Right kidney (tissue), 1 donor: ENCODE data around the gene NRCAM.

Experiments
- DNase-seq: peaks from one replicate; pipeline ENCODE4 v3.0.0-alpha.2; 2016

Gene NRCAM

GRCh38 chr7:108244110-108244509 lies 212.1 kb downstream of the NRCAM start:
- no peak for DNase-seq

GRCh38 chr7:108239501-108240225 lies 216.6 kb downstream of the NRCAM start:
- DNase-seq, result no peak

- DNase-seq, result no peak
These were observed 219.4 kb downstream of the NRCAM start for GRCh38 chr7:108236681-108237415.

GRCh38 chr7:108235451-108236061 lies 220.7 kb downstream of the NRCAM start:
- DNase-seq, result no peak

GRCh38 chr7:108234971-108235450 lies 221.2 kb downstream of the NRCAM start:
- no peak for DNase-seq

- DNase-seq, result no peak
These were observed 222.0 kb downstream of the NRCAM start for GRCh38 chr7:108234281-108234680.

- DNase-seq, result no peak
These were observed 224.2 kb downstream of the NRCAM start for GRCh38 chr7:108232076-108232475.

- DNase-seq, result no peak
These were observed 225.0 kb downstream of the NRCAM start for GRCh38 chr7:108231221-108231620.

GRCh38 chr7:108227366-108227765 lies 228.9 kb downstream of the NRCAM start:
- DNase-seq, result no peak

GRCh38 chr7:108226816-108227299 lies 229.4 kb downstream of the NRCAM start:
- DNase-seq, result no peak

- no peak for DNase-seq
These were observed 230.6 kb downstream of the NRCAM start for GRCh38 chr7:108225531-108226181.

- no peak for DNase-seq
These were observed 231.8 kb downstream of the NRCAM start for GRCh38 chr7:108224387-108224786.

- no peak for DNase-seq
These were observed 233.9 kb downstream of the NRCAM start for GRCh38 chr7:108222236-108222892.

- DNase-seq, result no peak
These were observed 244.6 kb downstream of the NRCAM start for GRCh38 chr7:108211382-108212201.

GRCh38 chr7:108210796-108211195 lies 245.4 kb downstream of the NRCAM start:
- DNase-seq, result no peak

- DNase-seq, result no peak
These were observed 250.9 kb downstream of the NRCAM start for GRCh38 chr7:108205311-108205710.

- no peak for DNase-seq
These were observed 251.9 kb downstream of the NRCAM start for GRCh38 chr7:108204281-108204796.

- DNase-seq, result no peak
These were observed 252.7 kb downstream of the NRCAM start for GRCh38 chr7:108203537-108203936.

GRCh38 chr7:108202743-108203142 lies 253.5 kb downstream of the NRCAM start:
- DNase-seq, result no peak

- DNase-seq, result no peak
These were observed 254.5 kb downstream of the NRCAM start for GRCh38 chr7:108201766-108202165.

- DNase-seq, result no peak
These were observed 255.9 kb downstream of the NRCAM start for GRCh38 chr7:108200326-108200725.
